Neural cell (in vitro differentiated cells): Measurements from ENCODE around the gene KIF16B. TPM values are rescaled to one million over a fixed set of nuclear protein-coding genes. Genes with fewer than 3 reads are reported as not detected.

ENCODE experiments used
- H2AFZ ChIP-seq: fragments of 200-600, 300-800 bp; sonication (generic), shearing (Covaris generic); 2 replicates; pipeline ENCODE4 v1.6.0; 2014; ENCODE audit warnings: low read depth, mild to moderate bottlenecking, antibody characterized with exemption, low read length, moderate library complexity
- H3F3A ChIP-seq: fragments of 200-600 bp; shearing (Covaris generic); 2 replicates; pipeline ENCODE4 v1.6.1; 2016; ENCODE audit warnings: mild to moderate bottlenecking, moderate library complexity, mixed read lengths, antibody characterized with exemption, low read length; ENCODE audit not compliant: insufficient read depth, poor library complexity, severe bottlenecking
- H3K27ac ChIP-seq: fragments of 200-600, 300-800 bp; sonication (generic), shearing (Covaris generic); 2 replicates; pipeline ENCODE4 v1.5.1; 2014; ENCODE audit warnings: mild to moderate bottlenecking, low read length, moderate library complexity
- H3K27me3 ChIP-seq: fragments of 300-800, 200-600 bp; sonication (generic), shearing (Covaris generic); 2 replicates; pipeline ENCODE4 v1.6.0; 2014; ENCODE audit warnings: mild to moderate bottlenecking, low read depth, low read length, moderate library complexity; ENCODE audit not compliant: insufficient read depth
- H3K36me3 ChIP-seq: fragments of 300-800, 200-600 bp; sonication (generic), shearing (Covaris generic); 2 replicates; pipeline ENCODE4 v1.5.1; 2014; ENCODE audit warnings: mild to moderate bottlenecking, antibody characterized with exemption, low read length, moderate library complexity; ENCODE audit not compliant: insufficient read depth
- H3K4me2 ChIP-seq: fragments of 300-800, 200-600 bp; sonication (generic), shearing (Covaris generic); 2 replicates; pipeline ENCODE4 v1.6.0; 2014; ENCODE audit warnings: mild to moderate bottlenecking, low read length
- H3K4me3 ChIP-seq: fragments of 300-800, 200-600 bp; sonication (generic), shearing (Covaris generic); 2 replicates; pipeline ENCODE4 v1.5.1; 2014; ENCODE audit warnings: mild to moderate bottlenecking, low read length, moderate library complexity
- H3K79me2 ChIP-seq: fragments of 200-600 bp; shearing (Covaris generic); replicated peaks from 2 replicates; pipeline ENCODE4 v1.6.0; 2014; ENCODE audit warnings: mild to moderate bottlenecking, low read length, moderate library complexity; ENCODE audit not compliant: insufficient read depth
- H3K9ac ChIP-seq: fragments of 300-800, 200-600 bp; sonication (generic), shearing (Covaris generic); 2 replicates; pipeline ENCODE4 v1.6.1; 2016; ENCODE audit warnings: mild to moderate bottlenecking, low read length, mixed read lengths
- H3K9me2 ChIP-seq: fragments of 200-600 bp; shearing (Covaris generic); 2 replicates; pipeline ENCODE4 v1.6.1; 2016; ENCODE audit warnings: mild to moderate bottlenecking, low read length, mixed read lengths; ENCODE audit not compliant: insufficient read depth
- H3K9me3 ChIP-seq: fragments of 200-600, 300-800 bp; sonication (generic), shearing (Covaris generic); 2 replicates; pipeline ENCODE4 v1.6.1; 2016; ENCODE audit warnings: mild to moderate bottlenecking, mixed run types, low read length, moderate library complexity, mixed read lengths
- H4K20me1 ChIP-seq: fragments of 200-600 bp; shearing (Covaris generic); 2 replicates; pipeline ENCODE4 v1.6.1; 2016; ENCODE audit warnings: mild to moderate bottlenecking, mixed run types; ENCODE audit not compliant: insufficient read depth
- EP300 ChIP-seq: fragments of 450-650 bp; conservative IDR thresholded peaks from 2 replicates; pipeline ENCODE4 v1.6.1; 2014; ENCODE audit warnings: antibody characterized with exemption, mild to moderate bottlenecking, moderate library complexity; ENCODE audit not compliant: poor library complexity, severe bottlenecking
- EZH2 ChIP-seq: fragments of 200-600, 300-800 bp; shearing (Covaris generic), sonication (generic); IDR thresholded peaks from 2 replicates; pipeline ENCODE4 v1.6.1; 2014; ENCODE audit warnings: antibody characterized with exemption, low read length, borderline replicate concordance, mild to moderate bottlenecking; ENCODE audit not compliant: insufficient read depth, poor library complexity, severe bottlenecking
- MXI1 ChIP-seq: fragments of 450-650 bp; conservative IDR thresholded peaks from 2 replicates; pipeline ENCODE4 v1.6.1; 2014; ENCODE audit warnings: antibody characterized with exemption, mild to moderate bottlenecking; ENCODE audit not compliant: poor library complexity, severe bottlenecking
- POLR2AphosphoS5 ChIP-seq: IDR thresholded peaks from 2 replicates; pipeline ENCODE4 v1.6.1; 2012
- RAD21 ChIP-seq: fragments of 450-650 bp; conservative IDR thresholded peaks from 2 replicates; pipeline ENCODE4 v1.6.1; 2014; ENCODE audit warnings: antibody characterized with exemption, mild to moderate bottlenecking, moderate library complexity
- REST ChIP-seq: IDR thresholded peaks from 2 replicates; pipeline ENCODE4 v1.6.1; 2012; ENCODE audit warnings: borderline replicate concordance
- SMC3 ChIP-seq: fragments of 450-650 bp; conservative IDR thresholded peaks from 2 replicates; pipeline ENCODE4 v1.6.1; 2014; ENCODE audit warnings: antibody characterized with exemption, mild to moderate bottlenecking, moderate library complexity; ENCODE audit not compliant: poor library complexity
- TAF1 ChIP-seq: IDR thresholded peaks from 2 replicates; pipeline ENCODE4 v1.6.1; 2012; ENCODE audit warnings: low read depth
- polyA plus RNA-seq: library from polyadenylated mRNA; depleted of rRNA; stranded (reverse); fragments of >200 nt; gene quantifications from 2 replicates; pipeline ENCODE4 v1.2.3, GENCODE V29; 2014
- TF ChIP-seq, protein P1 (sequence below): fragments of 450-650 bp; IDR thresholded peaks from 2 replicates; pipeline ENCODE4 v1.5.1; 2014; ENCODE audit warnings: antibody characterized with exemption, mild to moderate bottlenecking, moderate library complexity; ENCODE audit not compliant: poor library complexity, severe bottlenecking

KIF16B gene
- polyA plus RNA-seq, 1 donor from 2014 or later, result 3.8 TPM

GRCh38 chr20:16423311-16424212 is 149.7 kb downstream of the KIF16B start:
- H3K27ac ChIP-seq, result no peak overlapping the region
- no peaks in the 10 kb centered on the region for H3K79me2 ChIP-seq
- no peaks in the 10 kb centered on the region for H3K36me3 ChIP-seq
- H3K27me3 ChIP-seq, result no peaks in the 10 kb centered on the region
- no peak overlapping the region for H3K9ac ChIP-seq
- no peak overlapping the region for H3K4me3 ChIP-seq
- no peaks in the 10 kb centered on the region for H4K20me1 ChIP-seq
- H3K4me2 ChIP-seq, result no peak overlapping the region
- H3K9me2 ChIP-seq, result no peaks in the 10 kb centered on the region
- no peaks in the 10 kb centered on the region for H3F3A ChIP-seq
- no peak overlapping the region for H2AFZ ChIP-seq
- H3K9me3 ChIP-seq, result no peaks in the 10 kb centered on the region
- no peak for TF ChIP-seq EP300
- no peak for TF ChIP-seq RAD21
- no peak for TF ChIP-seq SMC3
- no peak for TF ChIP-seq TAF1
- TF ChIP-seq MXI1, result no peak
- TF ChIP-seq POLR2AphosphoS5, result no peak
- no peak for TF ChIP-seq EZH2
- TF ChIP-seq, protein P1, sequence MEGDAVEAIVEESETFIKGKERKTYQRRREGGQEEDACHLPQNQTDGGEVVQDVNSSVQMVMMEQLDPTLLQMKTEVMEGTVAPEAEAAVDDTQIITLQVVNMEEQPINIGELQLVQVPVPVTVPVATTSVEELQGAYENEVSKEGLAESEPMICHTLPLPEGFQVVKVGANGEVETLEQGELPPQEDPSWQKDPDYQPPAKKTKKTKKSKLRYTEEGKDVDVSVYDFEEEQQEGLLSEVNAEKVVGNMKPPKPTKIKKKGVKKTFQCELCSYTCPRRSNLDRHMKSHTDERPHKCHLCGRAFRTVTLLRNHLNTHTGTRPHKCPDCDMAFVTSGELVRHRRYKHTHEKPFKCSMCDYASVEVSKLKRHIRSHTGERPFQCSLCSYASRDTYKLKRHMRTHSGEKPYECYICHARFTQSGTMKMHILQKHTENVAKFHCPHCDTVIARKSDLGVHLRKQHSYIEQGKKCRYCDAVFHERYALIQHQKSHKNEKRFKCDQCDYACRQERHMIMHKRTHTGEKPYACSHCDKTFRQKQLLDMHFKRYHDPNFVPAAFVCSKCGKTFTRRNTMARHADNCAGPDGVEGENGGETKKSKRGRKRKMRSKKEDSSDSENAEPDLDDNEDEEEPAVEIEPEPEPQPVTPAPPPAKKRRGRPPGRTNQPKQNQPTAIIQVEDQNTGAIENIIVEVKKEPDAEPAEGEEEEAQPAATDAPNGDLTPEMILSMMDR, result no peak
- no peak for TF ChIP-seq REST

DNA sequence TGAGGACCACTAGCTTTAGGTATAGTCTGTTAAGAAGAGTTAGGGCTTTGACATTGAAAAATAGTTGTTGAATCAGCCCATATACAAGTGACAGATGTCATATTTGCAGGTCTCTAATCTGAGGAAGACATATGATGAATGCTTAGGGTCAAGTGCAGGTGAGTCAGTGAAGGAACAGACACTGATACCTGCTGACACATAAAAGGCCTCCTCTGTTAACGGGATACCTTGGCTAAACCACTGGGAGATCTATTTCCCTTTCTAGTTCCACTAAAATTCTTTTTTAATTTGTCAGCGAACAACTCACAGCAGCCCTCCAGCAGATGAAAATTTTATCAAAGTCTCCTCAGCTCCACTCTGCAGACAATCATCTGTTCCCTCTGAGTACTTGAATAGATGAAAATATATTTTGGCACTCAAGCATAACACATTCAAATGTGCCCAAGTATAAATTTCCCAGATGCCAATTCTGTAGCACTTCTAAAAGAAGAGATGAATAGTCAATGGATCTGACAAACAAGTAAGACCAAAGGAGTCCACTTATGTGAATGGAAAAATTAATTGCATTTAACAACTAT is 154.0 kb downstream of the KIF16B start:
- no peak overlapping the region for H2AFZ ChIP-seq
- H3K4me3 ChIP-seq, result no peak overlapping the region
- no peak overlapping the region for H3K9ac ChIP-seq
- no peaks in the 10 kb centered on the region for H3K36me3 ChIP-seq
- no peak overlapping the region for H3K4me2 ChIP-seq
- H3K27ac ChIP-seq, result no peak overlapping the region
- H3K27me3 ChIP-seq, result no peaks in the 10 kb centered on the region
- H3K9me2 ChIP-seq, result no peaks in the 10 kb centered on the region
- no peak for TF ChIP-seq RAD21
- no peak for TF ChIP-seq POLR2AphosphoS5
- no peak for TF ChIP-seq EP300
- TF ChIP-seq, protein P1, result no peak
- no peak for TF ChIP-seq MXI1
- TF ChIP-seq EZH2, result no peak
- no peak for TF ChIP-seq SMC3
- TF ChIP-seq REST, result no peak
- TF ChIP-seq TAF1, result no peak
- no peaks in the 10 kb centered on the region for H3K9me3 ChIP-seq
- H3F3A ChIP-seq, result no peaks in the 10 kb centered on the region
- no peaks in the 10 kb centered on the region for H3K79me2 ChIP-seq
- no peaks in the 10 kb centered on the region for H4K20me1 ChIP-seq
